Islet of Langerhans (tissue), 1 donor: ENCODE measurements around the gene GLMN.
"Not testable (repeated sequence)": the region's sequence is repeated elsewhere in the genome, so short reads cannot be mapped to it uniquely, and the experiment has no call there.

Experiments used
- FAIRE-seq: peaks from one replicate; lab custom pipeline; 2011; peaks lifted over from hg19 to GRCh38; lab: Jason Lieb, UNC

Gene GLMN

GRCh38 chr1:92298213-92298572, 594 bp downstream of the GLMN start:
- FAIRE-seq: no peak

- FAIRE-seq: peak; percentile 96
Measured at GRCh38 chr1:92291372-92291999, 7.3 kb downstream of the GLMN start.

- FAIRE-seq: not testable (repeated sequence)
Measured at GRCh38 chr1:92281411-92281810, 17.4 kb downstream of the GLMN start.

GRCh38 chr1:92279781-92280180, 19.0 kb downstream of the GLMN start:
- FAIRE-seq: not testable (repeated sequence)

GRCh38 chr1:92277105-92277723, 21.6 kb downstream of the GLMN start:
- no peak for FAIRE-seq

GRCh38 chr1:92276082-92276481, 22.7 kb downstream of the GLMN start:
- no peak for FAIRE-seq

GRCh38 chr1:92274939-92275338, 23.8 kb downstream of the GLMN start:
- FAIRE-seq: no peak

- FAIRE-seq: no peak
Measured at GRCh38 chr1:92273039-92273438, 25.7 kb downstream of the GLMN start.

GRCh38 chr1:92262516-92262915, 36.3 kb downstream of the GLMN start:
- no peak for FAIRE-seq

GRCh38 chr1:92259350-92259749, 39.4 kb downstream of the GLMN start:
- FAIRE-seq: no peak

- not testable (repeated sequence) for FAIRE-seq
Measured at GRCh38 chr1:92254714-92255113, 44.1 kb downstream of the GLMN start.

- FAIRE-seq: no peak
Measured at GRCh38 chr1:92244376-92244775, 54.4 kb downstream of the GLMN start.

- no peak for FAIRE-seq
Measured at GRCh38 chr1:92240034-92240433, 58.8 kb downstream of the GLMN start.

- FAIRE-seq: no peak
Measured at GRCh38 chr1:92230736-92231135, 68.1 kb downstream of the GLMN start.

GRCh38 chr1:92228401-92228800, 70.4 kb downstream of the GLMN start:
- FAIRE-seq: no peak

- FAIRE-seq: no peak
Measured at GRCh38 chr1:92219028-92219427, 79.8 kb downstream of the GLMN start.

- no peak for FAIRE-seq
Measured at GRCh38 chr1:92218559-92218958, 80.2 kb downstream of the GLMN start.

- FAIRE-seq: no peak
Measured at GRCh38 chr1:92217721-92218120, 81.1 kb downstream of the GLMN start, which contains the start of gene C1orf146. TSS of gene C1orf146 (plus strand) at chr1:92217915. CDS start at chr1:92231421, 13,506 bp downstream.

GRCh38 chr1:92211166-92211565, 87.6 kb downstream of the GLMN start:
- FAIRE-seq: no peak

- FAIRE-seq: no peak
Measured at GRCh38 chr1:92210701-92211100, 88.1 kb downstream of the GLMN start.

GRCh38 chr1:92203105-92203504, 95.7 kb downstream of the GLMN start:
- FAIRE-seq: no peak

- no peak for FAIRE-seq
Measured at GRCh38 chr1:92201973-92202372, 96.8 kb downstream of the GLMN start.
